ENCODE measurements around the gene NUP62. TPM values are rescaled to one million over a fixed set of nuclear protein-coding genes. Genes with fewer than 3 reads are reported as not detected.
"Not testable (repeated sequence)": the region's sequence is repeated elsewhere in the genome, so short reads cannot be mapped to it uniquely, and the experiment has no call there.

Gene NUP62
- total RNA-seq, 2 experiments from 2014 or later: 113 to 119 TPM

- ChIA-PET CTCF (interaction anchor here (1.8 kb wide), 1 partner anchor 37 kb away, joined by 3 read pairs; no protein-coding TSS in a partner anchor), POLR2A (interaction anchor here (1.0 kb wide), 1 partner anchor 20 kb away, joined by 3 read pairs; no protein-coding TSS in a partner anchor)
- DNase-seq: no peak
- ATAC-seq: no peak
- no peak for TF ChIP-seq CTCF (IDR thresholded peaks at IDR 0.05)
- Mint-ChIP-seq H3K9me3 (no peaks in the 10 kb centered on the region), H3K27me3 (no peaks in the 10 kb centered on the region), H3K4me3 (no peak overlapping the region), H3K4me1 (ENCODE audit: low read depth) (no peaks in the 10 kb centered on the region), H3K36me3 (ENCODE audit: low read depth) (peaks cover 5% of the 10 kb centered on the region), H3K27ac (no peak overlapping the region)
- intact Hi-C loops (cut with micrococcal nuclease): no loop called here
Measured at GRCh38 chr19:49975051-49975450, 45.7 kb upstream of the NUP62 start.

GRCh38 chr19:49973987-49974386 lies 44.7 kb upstream of the NUP62 start:
- POLR2A ChIA-PET: no interaction called here
- H3K36me3 Mint-ChIP-seq (ENCODE audit: low read depth): peaks cover 5% of the 10 kb centered on the region
- CTCF ChIA-PET: interaction anchor here (1.8 kb wide), 1 partner anchor 36 kb away, joined by 3 read pairs; no protein-coding TSS in a partner anchor
- peaks cover 2% of the 10 kb centered on the region for H3K27me3 Mint-ChIP-seq
- H3K4me3 Mint-ChIP-seq: no peak overlapping the region
- intact Hi-C loops (cut with micrococcal nuclease): no loop called here
- no peak overlapping the region for H3K27ac Mint-ChIP-seq
- H3K4me1 Mint-ChIP-seq (ENCODE audit: low read depth): no peaks in the 10 kb centered on the region
- H3K9me3 Mint-ChIP-seq: no peaks in the 10 kb centered on the region
- ATAC-seq (no peak), DNase-seq (no peak)
- TF ChIP-seq CTCF (IDR thresholded peaks at IDR 0.05): no peak

DNA sequence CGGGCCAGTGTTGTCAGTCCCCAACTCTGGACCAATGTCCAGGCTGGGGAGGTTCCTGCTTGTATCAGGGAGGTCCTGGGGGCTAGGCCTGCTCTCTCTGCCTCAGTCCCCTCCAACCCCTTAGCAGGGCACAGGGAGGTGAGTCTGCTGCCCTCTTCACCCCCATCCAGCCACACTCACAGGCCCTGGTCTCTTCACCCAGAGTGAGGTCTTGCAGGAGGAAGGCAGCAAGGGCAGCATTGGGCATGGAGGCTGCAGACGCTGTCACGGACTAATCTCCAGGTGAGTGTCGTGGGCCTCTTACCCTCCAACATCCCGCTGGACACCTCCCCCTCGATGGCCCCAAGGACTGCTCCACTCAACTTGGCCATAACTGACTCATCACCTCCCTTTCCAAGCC lies 43.5 kb upstream of the NUP62 start:
- H3K4me3 Mint-ChIP-seq: no peak overlapping the region
- ATAC-seq (no peak), DNase-seq (no peak)
- ChIA-PET CTCF (no interaction called here), POLR2A (no interaction called here)
- H3K36me3 Mint-ChIP-seq (ENCODE audit: low read depth): peaks cover 3% of the 10 kb centered on the region
- TF ChIP-seq CTCF (IDR thresholded peaks at IDR 0.05): no peak
- intact Hi-C loops (cut with micrococcal nuclease): no loop called here
- H3K27me3 Mint-ChIP-seq: peaks cover 4% of the 10 kb centered on the region
- no peaks in the 10 kb centered on the region for H3K4me1 Mint-ChIP-seq (ENCODE audit: low read depth)
- H3K27ac Mint-ChIP-seq: no peak overlapping the region
- no peaks in the 10 kb centered on the region for H3K9me3 Mint-ChIP-seq

GRCh38 chr19:49971991-49972411 lies 42.7 kb upstream of the NUP62 start:
- peaks cover 3% of the 10 kb centered on the region for H3K36me3 Mint-ChIP-seq (ENCODE audit: low read depth)
- TF ChIP-seq CTCF (IDR thresholded peaks at IDR 0.05): no peak
- no peaks in the 10 kb centered on the region for H3K9me3 Mint-ChIP-seq

DNA sequence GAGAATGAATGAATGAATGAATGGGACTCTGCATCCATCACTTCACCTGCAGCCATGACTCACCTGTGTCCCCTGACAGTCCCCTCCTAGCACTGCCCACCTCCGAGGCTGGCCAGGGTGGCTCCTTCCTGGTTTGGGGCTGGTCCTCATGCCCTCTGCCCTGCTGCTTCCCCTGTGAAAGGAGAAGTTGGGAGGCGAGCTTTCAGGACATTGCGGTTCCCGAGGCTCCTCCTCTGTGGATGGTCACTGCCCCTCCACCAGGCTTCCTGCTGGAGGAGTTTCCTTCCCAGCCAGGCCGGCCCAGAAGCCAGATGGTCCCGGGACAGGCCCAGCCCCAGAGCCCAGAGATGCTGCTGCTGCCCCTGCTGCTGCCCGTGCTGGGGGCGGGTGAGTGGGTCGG lies 40.1 kb upstream of the NUP62 start:
- H3K27ac Mint-ChIP-seq; intact Hi-C loops (cut with micrococcal nuclease); H3K36me3 Mint-ChIP-seq (ENCODE audit: low read depth); ATAC-seq; POLR2A ChIA-PET; H3K4me3 Mint-ChIP-seq; H3K9me3 Mint-ChIP-seq; DNase-seq; H3K4me1 Mint-ChIP-seq (ENCODE audit: low read depth): not testable (repeated sequence)
- H3K27me3 Mint-ChIP-seq: peaks cover 11% of the 10 kb centered on the region
- CTCF ChIA-PET: interaction anchor here (1.5 kb wide), 1 partner anchor 30 kb away, joined by 3 read pairs; no protein-coding TSS in a partner anchor

More at GRCh38 chr19:49971991-49972411, 42.7 kb upstream of the NUP62 start:
- ATAC-seq (no peak), DNase-seq (no peak)
- Mint-ChIP-seq H3K27me3 (peaks cover 6% of the 10 kb centered on the region), H3K4me3 (no peak overlapping the region), H3K27ac (no peak overlapping the region), H3K4me1 (ENCODE audit: low read depth) (no peaks in the 10 kb centered on the region)
- intact Hi-C loops (cut with micrococcal nuclease): no loop called here
- ChIA-PET POLR2A (no interaction called here), CTCF (no interaction called here)
